WERI-Rb-1 (cell line): ENCODE results near the gene WRAP73.

Experiments used
- DNase-seq: peaks from one replicate; pipeline ENCODE4 v3.0.0-alpha.2; 2020
- H3K27ac ChIP-seq: fragments of 250-450 bp; sonication (Bioruptor Pico); 2 replicates; pipeline ENCODE4 v1.5.1; 2020; ENCODE audit warnings: mild to moderate bottlenecking, moderate library complexity
- H3K27me3 ChIP-seq: fragments of 250-450 bp; sonication (Bioruptor Pico); 2 replicates; pipeline ENCODE4 v1.5.1; 2021; ENCODE audit warnings: mild to moderate bottlenecking, low read depth, moderate library complexity; ENCODE audit not compliant: insufficient read depth, severe bottlenecking
- H3K36me3 ChIP-seq: fragments of 250-450 bp; sonication (Bioruptor Pico); 2 replicates; pipeline ENCODE4 v1.5.1; 2020; ENCODE audit warnings: mild to moderate bottlenecking, moderate library complexity
- H3K4me3 ChIP-seq: 2 replicates; pipeline ENCODE4 v1.5.1; 2011; ENCODE audit warnings: low read depth, mild to moderate bottlenecking, control low read depth, low read length
- H3K9me3 ChIP-seq: fragments of 250-450 bp; sonication (Bioruptor Pico); 2 replicates; pipeline ENCODE4 v1.5.1; 2021; ENCODE audit warnings: mild to moderate bottlenecking, moderate library complexity; ENCODE audit not compliant: severe bottlenecking
- CTCF ChIP-seq: IDR thresholded peaks from 2 replicates; pipeline ENCODE4 v1.5.1; 2011; ENCODE audit warnings: low read depth, mild to moderate bottlenecking, control low read depth, inconsistent platforms, low read length

Gene WRAP73

DNA sequence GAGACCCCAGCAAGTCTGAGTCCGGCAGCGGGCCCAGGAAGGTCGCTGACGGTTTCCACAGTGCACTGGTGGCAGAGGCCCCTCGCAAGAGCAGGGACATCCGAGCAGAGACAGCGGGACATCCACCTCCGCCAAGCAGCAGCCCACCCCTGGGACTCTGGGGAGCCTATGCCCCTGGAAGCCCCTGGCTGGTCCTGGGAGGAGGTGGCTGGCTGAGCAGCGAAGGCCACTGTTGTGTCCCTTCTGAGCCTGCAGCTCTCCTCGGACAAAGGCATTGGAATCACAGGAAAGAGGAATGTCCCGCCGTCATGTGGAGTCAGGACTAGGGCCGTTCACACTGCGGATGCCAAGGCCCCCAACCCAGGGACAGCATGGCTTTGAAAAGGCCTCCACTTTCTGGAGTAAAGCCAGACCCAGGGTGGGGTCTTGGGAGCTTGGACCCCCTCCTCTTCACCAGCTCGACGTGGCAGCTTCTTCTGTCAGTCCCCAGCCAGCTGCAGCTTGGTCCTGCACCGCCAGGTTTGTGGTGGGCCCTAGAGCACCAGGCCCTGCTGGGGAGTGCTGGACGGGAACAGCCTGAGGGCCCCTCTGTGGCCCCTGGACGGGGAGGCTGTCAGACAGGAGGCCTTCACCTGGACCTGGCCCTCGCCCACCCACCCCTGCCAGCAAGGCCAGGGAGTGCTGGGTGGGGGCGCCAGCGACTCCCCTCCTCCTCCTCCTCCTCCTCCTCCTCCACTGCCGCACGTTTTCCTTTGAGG, 40.0 kb downstream of the WRAP73 start:
- peak overlapping the region; percentile 47; the same call in 1 of the 2 replicates for H3K4me3 ChIP-seq
- TF ChIP-seq CTCF = no peak
- H3K27me3 ChIP-seq = peaks cover 4% of the 10 kb centered on the region
- no peak overlapping the region for H3K27ac ChIP-seq
- no peaks in the 10 kb centered on the region for H3K9me3 ChIP-seq
- H3K36me3 ChIP-seq = no peaks in the 10 kb centered on the region
- no peak for DNase-seq

GRCh38 chr1:3609016-3609768, 40.7 kb downstream of the WRAP73 start:
- no peak for TF ChIP-seq CTCF
- no peaks in the 10 kb centered on the region for H3K36me3 ChIP-seq
- DNase-seq = no peak
- H3K4me3 ChIP-seq = no peak overlapping the region
- peaks cover 6% of the 10 kb centered on the region for H3K9me3 ChIP-seq
- H3K27me3 ChIP-seq = peaks cover 4% of the 10 kb centered on the region
- peak overlapping the region; percentile 71 for H3K27ac ChIP-seq

GRCh38 chr1:3608154-3608553, 41.7 kb downstream of the WRAP73 start:
- H3K27ac ChIP-seq = peak overlapping the region; percentile 71
- H3K4me3 ChIP-seq = no peak overlapping the region
- no peak for DNase-seq
- peaks cover 4% of the 10 kb centered on the region for H3K27me3 ChIP-seq
- H3K36me3 ChIP-seq = no peaks in the 10 kb centered on the region
- TF ChIP-seq CTCF = no peak
- H3K9me3 ChIP-seq = peaks cover 6% of the 10 kb centered on the region

DNA sequence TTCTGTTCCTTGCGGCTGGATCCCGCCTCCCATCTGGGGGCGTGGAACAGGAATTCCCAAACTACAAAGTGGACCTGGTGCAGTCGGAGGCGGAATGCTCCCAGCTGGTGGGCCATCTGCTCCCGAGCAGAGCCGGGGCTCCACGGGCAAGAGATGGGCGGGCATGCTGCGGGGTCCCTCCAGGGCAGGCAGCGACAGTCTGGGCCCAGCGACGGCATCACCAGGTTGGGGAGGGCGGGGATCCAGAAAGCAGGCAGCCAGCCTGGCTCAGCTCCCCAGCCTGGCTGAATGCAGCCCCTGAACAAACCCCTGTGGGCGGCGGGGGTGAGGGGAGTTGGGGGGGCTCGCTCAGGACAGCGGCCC, 42.2 kb downstream of the WRAP73 start:
- no peak for TF ChIP-seq CTCF
- Histone ChIP-seq H3K4me3 (no peak overlapping the region), H3K36me3 (no peaks in the 10 kb centered on the region), H3K27me3 (peaks cover 4% of the 10 kb centered on the region), H3K9me3 (peaks cover 6% of the 10 kb centered on the region), H3K27ac (peak overlapping the region; percentile 71)
- DNase-seq = peak; percentile 88

DNA sequence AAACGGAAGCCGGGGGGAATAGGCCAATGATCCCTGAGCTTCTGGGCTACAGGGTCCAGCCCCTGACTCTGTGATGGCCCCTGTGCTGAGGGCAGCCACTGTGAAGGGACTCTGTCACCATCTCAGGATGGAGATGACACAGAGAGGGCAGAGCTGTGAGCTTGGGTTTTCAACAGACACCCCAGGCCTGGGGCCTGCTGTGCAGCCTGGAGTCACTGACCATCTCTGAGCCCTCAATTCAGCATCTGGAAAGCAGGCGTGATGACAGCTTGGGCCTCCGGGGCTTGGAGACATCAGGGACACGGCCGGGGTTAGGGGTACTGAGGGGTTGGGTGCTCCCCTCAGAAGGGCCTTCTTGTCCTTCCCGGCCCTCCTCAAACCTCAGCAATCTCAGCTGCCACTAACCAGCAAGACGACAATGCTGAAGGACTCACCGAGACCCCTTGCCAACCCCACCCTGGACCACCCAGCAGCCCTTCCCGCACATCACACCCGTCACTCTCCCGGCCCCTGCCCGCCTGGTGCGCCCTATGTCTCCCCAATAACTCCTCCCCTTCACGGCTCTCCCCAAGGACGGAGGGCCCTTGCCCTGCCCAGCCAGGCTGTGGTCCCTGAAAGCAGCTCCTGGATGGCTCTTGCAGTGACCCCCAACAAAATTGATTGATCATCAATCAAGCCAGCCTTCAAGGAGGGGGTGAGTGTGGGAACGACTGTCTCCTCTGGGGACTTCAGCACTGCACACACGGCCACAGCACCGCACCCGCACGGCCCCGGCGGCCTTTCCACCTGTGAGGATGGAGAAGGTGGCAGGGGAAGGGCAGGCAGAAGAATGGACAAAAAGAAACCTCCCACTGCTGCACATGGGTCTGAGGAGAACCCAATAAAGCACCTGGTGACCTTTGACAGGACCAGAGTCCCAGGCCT, 42.9 kb downstream of the WRAP73 start:
- H3K27ac ChIP-seq = peak overlapping the region; percentile 56
- H3K9me3 ChIP-seq = peaks cover 6% of the 10 kb centered on the region
- H3K36me3 ChIP-seq = no peaks in the 10 kb centered on the region
- H3K4me3 ChIP-seq = no peak overlapping the region
- H3K27me3 ChIP-seq = peaks cover 3% of the 10 kb centered on the region
- no peak for DNase-seq
- no peak for TF ChIP-seq CTCF
